Vagina (tissue), 2 donors: ENCODE measurements around the gene AANAT. TPM values are rescaled to one million over a fixed set of nuclear protein-coding genes. Genes with fewer than 3 reads are reported as not detected.

Experiments used
- DNase-seq, 2 donors: peaks; one replicate each; pipeline ENCODE4 v3.0.0-alpha.2; 2017; ENCODE audit errors: extremely low spot score in 2 of 2
- H3K27ac ChIP-seq: fragments of 200-600 bp; sonication (generic); one replicate; pipeline ENCODE4 v1.5.1; 2019
- H3K27me3 ChIP-seq: fragments of 200-600 bp; sonication (generic); one replicate; pipeline ENCODE4 v1.5.1; 2019
- H3K36me3 ChIP-seq, 2 donors: fragments of 200-600 bp; sonication (generic); one replicate each; pipeline ENCODE4 v1.5.1; 2017 to 2019
- H3K4me1 ChIP-seq: fragments of 200-600 bp; sonication (generic); one replicate; pipeline ENCODE4 v1.5.1; 2019
- H3K4me3 ChIP-seq, 2 donors: fragments of 200-600 bp; sonication (generic); 1 replicate in 1 of 2; 2 replicates in 1 of 2; pipeline ENCODE4 v1.5.1; 2016 to 2019
- H3K9me3 ChIP-seq: fragments of 200-600 bp; sonication (generic); one replicate; pipeline ENCODE4 v1.5.1; 2019
- POLR2A ChIP-seq, 2 donors: fragments of 450-650 bp; IDR thresholded peaks; one replicate each; pipeline ENCODE4 v1.6.1; 2017; ENCODE audit warnings: antibody characterized with exemption in 2 of 2, mild to moderate bottlenecking in 2 of 2, moderate library complexity in 2 of 2
- POLR2AphosphoS5 ChIP-seq, 2 donors: sonication (generic); formaldehyde crosslinking; IDR thresholded peaks; one replicate each; pipeline ENCODE4 v1.9.0; 2017; ENCODE audit warnings: antibody characterized with exemption in 2 of 2, mild to moderate bottlenecking in 2 of 2, low read depth in 1 of 2; ENCODE audit not compliant: insufficient read depth in 1 of 2
- intact Hi-C: fragments of 100-400 bp; cut with DNase I; formaldehyde crosslinking; loops from one replicate; pipeline ENCODE4 v1.15.1; 2023
- total RNA-seq: library from RNA; depleted of rRNA; stranded (reverse); fragments of >200 nt; gene quantifications from one replicate; pipeline ENCODE4 v1.2.3, GENCODE V29; 2016
- TF ChIP-seq, protein P1 (sequence below), 3 experiments: fragments of 450-650 bp in 2 of 3; fragments of 200-600 bp in 1 of 3; sonication (generic) in 1 of 3; IDR thresholded peaks; one replicate each; pipeline ENCODE4 v1.5.1; 2017 to 2019; ENCODE audit warnings: antibody characterized with exemption in 3 of 3, mild to moderate bottlenecking in 2 of 3, moderate library complexity in 2 of 3

The AANAT gene
- total RNA-seq, 1 donor from 2014 or later = not detected

DNA sequence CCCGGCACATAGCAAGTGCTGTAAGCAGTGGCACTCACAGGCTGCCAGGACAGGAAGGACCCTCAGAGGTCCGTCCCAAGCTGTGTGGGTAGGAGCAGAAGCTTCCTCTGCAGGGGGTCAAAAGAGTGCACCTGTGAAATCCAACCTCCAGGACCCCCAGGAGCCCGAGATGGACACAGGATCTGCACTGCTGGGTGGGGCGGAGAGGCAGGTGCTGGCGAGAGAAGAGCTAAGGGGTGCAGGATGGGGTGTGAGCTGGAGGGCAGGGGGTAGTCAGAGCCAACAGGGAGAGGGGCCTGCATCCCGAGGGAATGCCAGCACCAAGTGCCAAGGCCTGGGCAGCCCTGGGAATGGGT, 650 bp upstream of the AANAT start:
- no peaks in the 10 kb centered on the region for H3K27me3 ChIP-seq
- no peak overlapping the region for H3K4me3 ChIP-seq
- no peak overlapping the region for H3K27ac ChIP-seq
- peaks cover 0 to under 1% of the 10 kb centered on the region in 2 donors for H3K36me3 ChIP-seq
- DNase-seq = no peak
- H3K9me3 ChIP-seq = no peaks in the 10 kb centered on the region
- TF ChIP-seq, protein P1, sequence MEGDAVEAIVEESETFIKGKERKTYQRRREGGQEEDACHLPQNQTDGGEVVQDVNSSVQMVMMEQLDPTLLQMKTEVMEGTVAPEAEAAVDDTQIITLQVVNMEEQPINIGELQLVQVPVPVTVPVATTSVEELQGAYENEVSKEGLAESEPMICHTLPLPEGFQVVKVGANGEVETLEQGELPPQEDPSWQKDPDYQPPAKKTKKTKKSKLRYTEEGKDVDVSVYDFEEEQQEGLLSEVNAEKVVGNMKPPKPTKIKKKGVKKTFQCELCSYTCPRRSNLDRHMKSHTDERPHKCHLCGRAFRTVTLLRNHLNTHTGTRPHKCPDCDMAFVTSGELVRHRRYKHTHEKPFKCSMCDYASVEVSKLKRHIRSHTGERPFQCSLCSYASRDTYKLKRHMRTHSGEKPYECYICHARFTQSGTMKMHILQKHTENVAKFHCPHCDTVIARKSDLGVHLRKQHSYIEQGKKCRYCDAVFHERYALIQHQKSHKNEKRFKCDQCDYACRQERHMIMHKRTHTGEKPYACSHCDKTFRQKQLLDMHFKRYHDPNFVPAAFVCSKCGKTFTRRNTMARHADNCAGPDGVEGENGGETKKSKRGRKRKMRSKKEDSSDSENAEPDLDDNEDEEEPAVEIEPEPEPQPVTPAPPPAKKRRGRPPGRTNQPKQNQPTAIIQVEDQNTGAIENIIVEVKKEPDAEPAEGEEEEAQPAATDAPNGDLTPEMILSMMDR (IDR thresholded peaks at IDR 0.05) = no peak
- no peak for TF ChIP-seq POLR2A (IDR thresholded peaks at IDR 0.05)
- no peak for TF ChIP-seq POLR2AphosphoS5 (IDR thresholded peaks at IDR 0.05; ENCODE audit: insufficient read depth in 1 of 2, low read depth in 1 of 2)
- no peaks in the 10 kb centered on the region for H3K4me1 ChIP-seq
- intact Hi-C loops = loop anchor here (10.0 kb wide), 1 partner anchor 78 kb away; the partner anchor contains the start of gene PRCD

DNA sequence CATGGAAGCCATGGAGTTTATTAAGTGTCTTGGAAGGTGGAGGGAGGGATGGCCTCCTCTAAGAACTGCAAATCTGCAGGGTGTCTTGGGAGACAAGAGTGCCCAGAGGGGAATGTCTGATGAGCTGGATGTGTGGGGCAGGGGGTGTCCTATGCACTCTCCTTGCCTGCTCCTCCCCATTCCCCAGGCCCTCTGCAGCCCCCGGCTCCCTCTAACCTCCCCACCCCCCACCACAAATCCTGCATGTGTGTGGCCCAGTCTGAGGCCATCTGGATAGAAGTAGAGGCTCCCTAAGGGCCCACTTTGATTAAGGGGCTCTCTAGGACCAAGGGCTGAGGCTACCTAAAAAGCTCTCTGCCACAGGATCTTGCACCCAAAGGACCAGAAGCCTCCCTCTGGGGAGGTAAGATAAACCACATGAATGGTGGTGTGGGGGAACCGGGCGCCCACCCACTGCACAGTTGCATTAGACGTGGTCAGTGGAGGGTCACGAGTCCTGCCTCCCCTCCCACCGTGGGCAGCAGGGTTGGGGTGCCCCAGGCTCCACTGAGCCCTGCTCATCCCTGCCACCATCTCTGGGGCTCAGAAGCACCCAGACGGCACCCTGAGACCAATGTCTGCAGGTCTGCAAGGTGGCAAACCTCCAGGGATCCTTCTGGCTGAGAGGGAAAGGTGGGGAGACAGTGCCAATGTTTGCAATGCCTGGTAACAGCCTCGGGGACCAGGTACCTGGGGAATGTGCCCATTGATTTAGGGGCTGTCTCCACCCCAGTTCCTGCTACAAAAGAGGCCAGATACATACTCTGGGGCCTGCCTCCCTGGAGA, 618 bp downstream of the AANAT start:
- intact Hi-C loops = loop anchor here (10.0 kb wide), 1 partner anchor 77 kb away; the partner anchor contains the start of gene PRCD
- DNase-seq = no peak
- no peak overlapping the region for H3K27ac ChIP-seq
- no peak overlapping the region for H3K4me3 ChIP-seq
- no peaks in the 10 kb centered on the region for H3K9me3 ChIP-seq
- H3K36me3 ChIP-seq = peaks cover 0 to 11% of the 10 kb centered on the region in 2 donors
- no peaks in the 10 kb centered on the region for H3K4me1 ChIP-seq
- no peaks in the 10 kb centered on the region for H3K27me3 ChIP-seq
- TF ChIP-seq POLR2A (IDR thresholded peaks at IDR 0.05) (no peak), POLR2AphosphoS5 (IDR thresholded peaks at IDR 0.05; ENCODE audit: insufficient read depth in 1 of 2, low read depth in 1 of 2) (no peak)
- TF ChIP-seq, protein P1 (IDR thresholded peaks at IDR 0.05) = no peak

DNA sequence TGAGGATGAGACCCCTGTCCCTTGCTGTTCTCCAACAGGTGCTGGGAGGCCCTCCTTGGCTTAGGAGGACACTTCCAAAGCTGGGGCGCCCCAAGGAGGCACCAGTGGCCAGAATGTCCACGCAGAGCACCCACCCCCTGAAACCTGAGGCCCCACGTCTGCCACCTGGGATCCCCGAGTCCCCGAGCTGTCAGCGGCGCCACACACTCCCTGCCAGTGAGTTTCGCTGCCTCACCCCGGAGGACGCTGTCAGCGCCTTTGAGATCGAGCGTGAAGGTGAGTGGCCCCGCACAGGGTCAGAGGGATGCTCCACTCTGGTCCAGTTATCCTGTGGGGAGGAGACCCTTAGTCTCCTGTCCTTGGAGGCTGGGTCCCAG, 1.2 kb downstream of the AANAT start:
- Histone ChIP-seq H3K9me3 (no peaks in the 10 kb centered on the region), H3K4me3 (no peak overlapping the region), H3K27me3 (no peaks in the 10 kb centered on the region), H3K27ac (no peak overlapping the region), H3K36me3 (peaks cover 0 to 11% of the 10 kb centered on the region in 2 donors), H3K4me1 (no peaks in the 10 kb centered on the region)
- intact Hi-C loops = loop anchor here (10.0 kb wide), 1 partner anchor 76 kb away; the partner anchor contains the start of gene PRCD
- no peak for TF ChIP-seq POLR2AphosphoS5 (IDR thresholded peaks at IDR 0.05; ENCODE audit: insufficient read depth in 1 of 2, low read depth in 1 of 2)
- TF ChIP-seq POLR2A (IDR thresholded peaks at IDR 0.05) = no peak
- TF ChIP-seq, protein P1 (IDR thresholded peaks at IDR 0.05) = no peak
- DNase-seq = no peak

DNA sequence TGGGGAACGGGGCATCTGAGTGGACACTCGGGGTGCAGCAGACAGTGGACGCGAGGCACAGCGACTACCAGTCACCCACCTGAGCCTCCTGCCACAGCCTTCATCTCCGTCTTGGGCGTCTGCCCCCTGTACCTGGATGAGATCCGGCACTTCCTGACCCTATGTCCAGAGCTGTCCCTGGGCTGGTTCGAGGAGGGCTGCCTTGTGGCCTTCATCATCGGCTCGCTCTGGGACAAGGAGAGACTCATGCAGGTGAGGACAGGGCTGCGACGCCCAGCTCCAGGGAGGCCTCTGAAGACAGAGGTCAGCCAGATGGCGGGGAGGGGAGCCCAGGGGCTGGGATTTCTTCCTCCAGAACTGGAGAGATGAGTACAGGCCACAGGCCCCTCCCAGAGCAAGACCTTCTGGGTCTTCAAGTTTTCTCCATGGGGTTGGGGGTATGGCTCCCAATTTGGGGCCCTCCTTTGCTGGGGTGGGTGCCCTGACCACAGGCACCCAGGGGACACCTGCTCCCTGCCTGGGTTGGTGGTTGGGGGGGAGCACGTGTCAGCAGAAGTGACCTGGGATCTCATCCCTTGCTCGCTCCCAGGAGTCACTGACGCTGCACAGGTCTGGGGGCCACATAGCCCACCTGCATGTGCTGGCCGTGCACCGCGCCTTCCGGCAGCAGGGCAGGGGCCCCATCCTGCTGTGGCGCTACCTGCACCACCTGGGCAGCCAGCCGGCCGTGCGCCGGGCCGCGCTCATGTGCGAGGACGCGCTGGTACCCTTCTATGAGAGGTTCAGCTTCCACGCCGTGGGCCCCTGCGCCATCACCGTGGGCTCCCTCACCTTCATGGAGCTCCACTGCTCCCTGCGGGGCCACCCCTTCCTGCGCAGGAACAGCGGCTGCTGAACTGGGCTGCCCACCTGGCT, 1.9 kb downstream of the AANAT start:
- TF ChIP-seq, protein P1 (IDR thresholded peaks at IDR 0.05) = no peak
- TF ChIP-seq POLR2AphosphoS5 (IDR thresholded peaks at IDR 0.05; ENCODE audit: insufficient read depth in 1 of 2, low read depth in 1 of 2) (no peak), POLR2A (IDR thresholded peaks at IDR 0.05) (no peak)
- DNase-seq = no peak
- H3K27ac ChIP-seq = no peak overlapping the region
- intact Hi-C loops = loop anchor here (10.0 kb wide), 1 partner anchor 75 kb away; the partner anchor contains the start of gene PRCD
- no peaks in the 10 kb centered on the region for H3K4me1 ChIP-seq
- no peaks in the 10 kb centered on the region for H3K9me3 ChIP-seq
- H3K36me3 ChIP-seq = peaks cover 0 to 11% of the 10 kb centered on the region in 2 donors
- no peak overlapping the region for H3K4me3 ChIP-seq
- no peaks in the 10 kb centered on the region for H3K27me3 ChIP-seq
